Stimulated activated naive CD8-positive, alpha-beta T cell treated with anti-CD3 and anti-CD28 coated beads, Interleukin-15, Interleukin-2, amounts not matched to agents 100 ng/mL and 50 ng/mL, for 24 hours (primary cell): ENCODE measurements around the gene FAM184B.

ENCODE experiments used
- H3K27ac Mint-ChIP-seq: one replicate; pipeline ENCODE4 v1.8.0; 2021; ENCODE audit warnings: mild to moderate bottlenecking, mixed read lengths
- H3K27me3 Mint-ChIP-seq: one replicate; pipeline ENCODE4 v1.8.0; 2021; ENCODE audit warnings: mixed read lengths
- H3K36me3 Mint-ChIP-seq: one replicate; pipeline ENCODE4 v1.8.0; 2021; ENCODE audit warnings: low read depth, mixed read lengths
- H3K4me1 Mint-ChIP-seq: one replicate; pipeline ENCODE4 v1.8.0; 2021; ENCODE audit warnings: low read depth, mixed read lengths
- H3K4me3 Mint-ChIP-seq: one replicate; pipeline ENCODE4 v1.8.0; 2021; ENCODE audit warnings: mild to moderate bottlenecking, mixed read lengths
- H3K9me3 Mint-ChIP-seq: one replicate; pipeline ENCODE4 v1.8.0; 2021; ENCODE audit warnings: mixed read lengths

FAM184B gene

GRCh38 chr4:17763416-17763815 lies 18.0 kb downstream of the FAM184B start:
- peaks cover 4% of the 10 kb centered on the region for H3K27me3 Mint-ChIP-seq
- no peaks in the 10 kb centered on the region for H3K36me3 Mint-ChIP-seq
- H3K27ac Mint-ChIP-seq = no peak overlapping the region
- peaks cover 7% of the 10 kb centered on the region for H3K4me1 Mint-ChIP-seq
- peaks cover 6% of the 10 kb centered on the region for H3K9me3 Mint-ChIP-seq
- no peak overlapping the region for H3K4me3 Mint-ChIP-seq

GRCh38 chr4:17762726-17763125 lies 18.7 kb downstream of the FAM184B start:
- no peak overlapping the region for H3K4me3 Mint-ChIP-seq
- H3K4me1 Mint-ChIP-seq = peaks cover 7% of the 10 kb centered on the region
- H3K27ac Mint-ChIP-seq = no peak overlapping the region
- peaks cover 4% of the 10 kb centered on the region for H3K27me3 Mint-ChIP-seq
- peaks cover 6% of the 10 kb centered on the region for H3K9me3 Mint-ChIP-seq
- no peaks in the 10 kb centered on the region for H3K36me3 Mint-ChIP-seq

GRCh38 chr4:17761062-17761461 lies 20.4 kb downstream of the FAM184B start:
- Mint-ChIP-seq H3K27ac (no peak overlapping the region), H3K4me1 (peaks cover 7% of the 10 kb centered on the region), H3K27me3 (peaks cover 4% of the 10 kb centered on the region), H3K9me3 (peaks cover 4% of the 10 kb centered on the region), H3K36me3 (no peaks in the 10 kb centered on the region), H3K4me3 (no peak overlapping the region)

GRCh38 chr4:17760626-17761025 lies 20.8 kb downstream of the FAM184B start:
- no peak overlapping the region for H3K27ac Mint-ChIP-seq
- no peaks in the 10 kb centered on the region for H3K9me3 Mint-ChIP-seq
- H3K36me3 Mint-ChIP-seq = no peaks in the 10 kb centered on the region
- H3K4me3 Mint-ChIP-seq = no peak overlapping the region
- peaks cover 9% of the 10 kb centered on the region for H3K27me3 Mint-ChIP-seq
- H3K4me1 Mint-ChIP-seq = peaks cover 5% of the 10 kb centered on the region

GRCh38 chr4:17758485-17758884 lies 22.9 kb downstream of the FAM184B start:
- peaks cover 10% of the 10 kb centered on the region for H3K27me3 Mint-ChIP-seq
- H3K27ac Mint-ChIP-seq = no peak overlapping the region
- no peak overlapping the region for H3K4me3 Mint-ChIP-seq
- H3K4me1 Mint-ChIP-seq = no peaks in the 10 kb centered on the region
- H3K36me3 Mint-ChIP-seq = no peaks in the 10 kb centered on the region
- H3K9me3 Mint-ChIP-seq = no peaks in the 10 kb centered on the region

GRCh38 chr4:17757621-17758020 lies 23.8 kb downstream of the FAM184B start:
- no peaks in the 10 kb centered on the region for H3K36me3 Mint-ChIP-seq

GRCh38 chr4:17753646-17754045 lies 27.8 kb downstream of the FAM184B start:
- Mint-ChIP-seq H3K9me3 (no peaks in the 10 kb centered on the region), H3K36me3 (no peaks in the 10 kb centered on the region)

More at GRCh38 chr4:17757621-17758020, 23.8 kb downstream of the FAM184B start:
- Mint-ChIP-seq H3K9me3 (no peaks in the 10 kb centered on the region), H3K4me1 (no peaks in the 10 kb centered on the region), H3K27ac (no peak overlapping the region), H3K4me3 (no peak overlapping the region), H3K27me3 (peaks cover 10% of the 10 kb centered on the region)

GRCh38 chr4:17740702-17741101 lies 40.7 kb downstream of the FAM184B start:
- H3K36me3 Mint-ChIP-seq = no peaks in the 10 kb centered on the region
- H3K27ac Mint-ChIP-seq = no peak overlapping the region
- H3K4me3 Mint-ChIP-seq = no peak overlapping the region
- no peaks in the 10 kb centered on the region for H3K9me3 Mint-ChIP-seq
- no peaks in the 10 kb centered on the region for H3K4me1 Mint-ChIP-seq
- no peaks in the 10 kb centered on the region for H3K27me3 Mint-ChIP-seq

More at GRCh38 chr4:17753646-17754045, 27.8 kb downstream of the FAM184B start:
- no peak overlapping the region for H3K4me3 Mint-ChIP-seq
- no peak overlapping the region for H3K27ac Mint-ChIP-seq
- no peaks in the 10 kb centered on the region for H3K4me1 Mint-ChIP-seq
- H3K27me3 Mint-ChIP-seq = peaks cover 9% of the 10 kb centered on the region

GRCh38 chr4:17736484-17736883 lies 44.9 kb downstream of the FAM184B start:
- H3K4me3 Mint-ChIP-seq = no peak overlapping the region
- no peaks in the 10 kb centered on the region for H3K9me3 Mint-ChIP-seq
- no peaks in the 10 kb centered on the region for H3K36me3 Mint-ChIP-seq
- no peak overlapping the region for H3K27ac Mint-ChIP-seq
- H3K4me1 Mint-ChIP-seq = no peaks in the 10 kb centered on the region
- H3K27me3 Mint-ChIP-seq = no peaks in the 10 kb centered on the region

GRCh38 chr4:17726911-17727310 lies 54.5 kb downstream of the FAM184B start:
- H3K4me1 Mint-ChIP-seq = no peaks in the 10 kb centered on the region
- H3K9me3 Mint-ChIP-seq = peaks cover 7% of the 10 kb centered on the region
- H3K36me3 Mint-ChIP-seq = no peaks in the 10 kb centered on the region
- H3K4me3 Mint-ChIP-seq = no peak overlapping the region
- H3K27me3 Mint-ChIP-seq = peaks cover 18% of the 10 kb centered on the region
- no peak overlapping the region for H3K27ac Mint-ChIP-seq

GRCh38 chr4:17723648-17724047 lies 57.8 kb downstream of the FAM184B start:
- no peak overlapping the region for H3K4me3 Mint-ChIP-seq
- H3K36me3 Mint-ChIP-seq = no peaks in the 10 kb centered on the region
- peaks cover 7% of the 10 kb centered on the region for H3K9me3 Mint-ChIP-seq
- H3K27me3 Mint-ChIP-seq = peaks cover 14% of the 10 kb centered on the region
- H3K27ac Mint-ChIP-seq = no peak overlapping the region
- no peaks in the 10 kb centered on the region for H3K4me1 Mint-ChIP-seq

GRCh38 chr4:17722356-17722700 lies 59.1 kb downstream of the FAM184B start:
- Mint-ChIP-seq H3K9me3 (no peaks in the 10 kb centered on the region), H3K27me3 (peaks cover 8% of the 10 kb centered on the region), H3K4me3 (no peak overlapping the region), H3K4me1 (no peaks in the 10 kb centered on the region), H3K36me3 (no peaks in the 10 kb centered on the region), H3K27ac (no peak overlapping the region)

GRCh38 chr4:17721496-17722355 lies 59.7 kb downstream of the FAM184B start:
- H3K9me3 Mint-ChIP-seq = no peaks in the 10 kb centered on the region
- no peaks in the 10 kb centered on the region for H3K36me3 Mint-ChIP-seq
- no peaks in the 10 kb centered on the region for H3K4me1 Mint-ChIP-seq

GRCh38 chr4:17719106-17719505 lies 62.3 kb downstream of the FAM184B start:
- Mint-ChIP-seq H3K4me1 (no peaks in the 10 kb centered on the region), H3K4me3 (no peak overlapping the region), H3K27me3 (no peaks in the 10 kb centered on the region), H3K36me3 (no peaks in the 10 kb centered on the region), H3K9me3 (no peaks in the 10 kb centered on the region), H3K27ac (no peak overlapping the region)

More at GRCh38 chr4:17721496-17722355, 59.7 kb downstream of the FAM184B start:
- H3K4me3 Mint-ChIP-seq = no peak overlapping the region
- H3K27ac Mint-ChIP-seq = no peak overlapping the region
- H3K27me3 Mint-ChIP-seq = peaks cover 6% of the 10 kb centered on the region

- Mint-ChIP-seq H3K27ac (no peak overlapping the region), H3K36me3 (no peaks in the 10 kb centered on the region), H3K4me3 (no peak overlapping the region), H3K27me3 (no peaks in the 10 kb centered on the region), H3K4me1 (no peaks in the 10 kb centered on the region), H3K9me3 (no peaks in the 10 kb centered on the region)
Observed at GRCh38 chr4:17718471-17718870, 63.0 kb downstream of the FAM184B start.

GRCh38 chr4:17717301-17717700 lies 64.1 kb downstream of the FAM184B start:
- no peak overlapping the region for H3K27ac Mint-ChIP-seq
- H3K27me3 Mint-ChIP-seq = no peaks in the 10 kb centered on the region
- H3K36me3 Mint-ChIP-seq = no peaks in the 10 kb centered on the region
- no peak overlapping the region for H3K4me3 Mint-ChIP-seq
- no peaks in the 10 kb centered on the region for H3K4me1 Mint-ChIP-seq
- no peaks in the 10 kb centered on the region for H3K9me3 Mint-ChIP-seq
